Measurements from ENCODE around the gene CHRNB2.

The CHRNB2 gene

GRCh38 chr1:154579374-154579773, 11.8 kb downstream of the CHRNB2 start:
- no peak for DNase-seq (ENCODE audit: low read depth)

DNA sequence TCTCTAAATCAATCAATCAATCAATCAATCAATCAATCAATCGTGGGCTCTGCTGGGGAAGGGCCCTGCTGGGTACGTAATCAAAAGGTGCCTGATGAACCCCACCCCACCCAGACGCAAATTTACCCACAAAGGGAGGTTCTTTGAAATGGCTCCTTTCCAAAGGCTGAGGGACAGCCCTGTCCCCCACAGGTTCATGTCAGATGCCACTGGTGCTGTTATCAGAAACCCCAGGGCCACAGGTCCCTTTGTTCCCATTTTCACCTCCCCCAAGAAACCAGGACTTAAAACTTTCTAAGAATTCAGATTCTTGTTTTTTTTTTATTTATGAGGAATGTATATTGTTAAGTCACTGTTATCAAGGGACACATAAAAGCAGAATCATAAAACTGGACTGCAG, 14.2 kb downstream of the CHRNB2 start:
- no peak for DNase-seq (ENCODE audit: low read depth)

DNA sequence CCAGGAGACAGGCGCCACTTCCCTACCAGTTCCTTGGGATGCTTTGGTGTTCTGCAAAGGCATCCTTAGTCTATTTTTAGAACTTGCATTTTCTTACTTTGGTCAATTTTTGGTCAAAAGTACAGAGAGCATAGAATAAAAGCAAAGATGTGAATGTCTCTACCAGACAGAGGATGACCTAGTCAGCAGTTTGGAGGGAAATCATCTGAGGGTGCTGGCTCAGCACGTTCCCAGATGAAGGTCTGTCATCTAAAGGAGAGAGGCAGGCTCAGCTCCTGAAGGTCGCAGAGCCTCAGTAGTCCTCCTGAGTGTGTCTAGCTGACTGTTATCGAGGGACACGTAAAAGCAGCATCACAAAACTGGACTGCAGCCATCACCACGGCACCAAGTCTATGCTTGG, 15.3 kb downstream of the CHRNB2 start:
- DNase-seq (ENCODE audit: low read depth): no peak

DNA sequence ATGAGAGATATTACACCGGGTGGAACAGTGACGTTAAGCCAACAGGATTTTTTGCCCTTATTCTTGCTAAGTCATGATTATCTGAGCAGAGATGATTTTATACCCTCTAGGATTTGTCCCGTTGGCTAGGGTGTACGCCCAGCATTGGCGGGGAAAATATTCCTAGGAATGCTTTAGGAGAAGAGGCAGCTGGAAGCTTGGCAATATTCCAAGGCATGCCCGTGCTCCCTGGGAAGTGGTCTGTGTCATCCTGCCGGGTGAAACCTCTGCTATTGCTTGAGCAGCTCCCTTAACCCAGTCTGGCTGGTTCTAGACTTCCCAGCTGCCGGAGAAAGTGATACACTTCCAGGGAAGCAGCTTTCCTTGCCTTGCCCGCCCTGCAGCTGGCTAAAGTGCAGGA, 16.2 kb downstream of the CHRNB2 start:
- DNase-seq (ENCODE audit: low read depth): no peak

- no peak for DNase-seq (ENCODE audit: low read depth)
Observed at GRCh38 chr1:154584267-154584994, 16.9 kb downstream of the CHRNB2 start.

- no peak for DNase-seq (ENCODE audit: low read depth)
Observed at GRCh38 chr1:154586231-154586630, 18.7 kb downstream of the CHRNB2 start.

GRCh38 chr1:154586641-154587040, 19.1 kb downstream of the CHRNB2 start:
- no peak for DNase-seq (ENCODE audit: low read depth)

DNA sequence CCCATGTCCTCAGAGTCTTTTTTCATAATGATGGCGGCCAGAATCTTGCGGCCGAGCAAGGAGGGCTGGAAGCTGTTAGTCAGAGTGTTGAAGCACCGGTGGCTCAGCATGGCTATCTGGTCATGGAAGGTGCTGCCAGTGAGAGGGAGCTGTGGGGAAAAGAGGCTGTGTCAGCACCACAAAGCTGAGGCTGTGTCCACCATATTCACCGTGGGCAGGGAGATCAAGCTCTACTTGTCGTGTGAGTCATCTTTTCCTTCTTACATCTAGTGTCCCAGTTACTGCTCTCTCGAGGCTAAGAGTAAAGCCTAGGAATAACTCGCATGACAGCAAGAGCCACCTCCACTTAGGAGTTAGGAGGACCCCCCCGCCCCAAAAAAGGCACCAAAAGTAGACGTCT, 22.2 kb downstream of the CHRNB2 start:
- no peak for DNase-seq (ENCODE audit: low read depth)

DNA sequence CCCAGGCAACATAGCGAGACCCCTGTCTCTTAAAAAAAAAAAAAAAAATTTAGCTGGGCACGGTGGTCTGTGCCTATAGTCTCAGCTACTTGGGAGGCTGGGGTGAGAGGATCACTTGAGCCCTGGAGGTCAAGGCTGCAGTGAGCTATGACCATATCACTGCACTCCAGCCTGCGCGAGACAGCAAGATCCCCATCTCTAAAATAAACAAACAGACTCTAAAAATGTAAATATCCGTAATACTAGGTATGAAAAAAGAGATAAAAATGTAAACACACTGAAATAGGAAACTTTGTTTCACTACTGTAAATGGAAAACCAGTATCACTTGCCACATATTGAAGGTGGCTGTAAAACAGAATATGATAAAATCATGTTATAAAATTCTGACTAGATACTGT, 23.2 kb downstream of the CHRNB2 start:
- DNase-seq (ENCODE audit: low read depth): no peak

GRCh38 chr1:154591206-154591605, 23.6 kb downstream of the CHRNB2 start:
- DNase-seq (ENCODE audit: low read depth): no peak

- DNase-seq (ENCODE audit: low read depth): no peak
Observed at GRCh38 chr1:154593390-154593789, 25.8 kb downstream of the CHRNB2 start.

- DNase-seq (ENCODE audit: low read depth): no peak
Observed at GRCh38 chr1:154594811-154595210, 27.2 kb downstream of the CHRNB2 start.

GRCh38 chr1:154595621-154596020, 28.0 kb downstream of the CHRNB2 start:
- no peak for DNase-seq (ENCODE audit: low read depth)

- no peak for DNase-seq (ENCODE audit: low read depth)
Observed at GRCh38 chr1:154598871-154599635, 31.5 kb downstream of the CHRNB2 start.

- no peak for DNase-seq (ENCODE audit: low read depth)
Observed at GRCh38 chr1:154599658-154600057, 32.1 kb downstream of the CHRNB2 start.

DNA sequence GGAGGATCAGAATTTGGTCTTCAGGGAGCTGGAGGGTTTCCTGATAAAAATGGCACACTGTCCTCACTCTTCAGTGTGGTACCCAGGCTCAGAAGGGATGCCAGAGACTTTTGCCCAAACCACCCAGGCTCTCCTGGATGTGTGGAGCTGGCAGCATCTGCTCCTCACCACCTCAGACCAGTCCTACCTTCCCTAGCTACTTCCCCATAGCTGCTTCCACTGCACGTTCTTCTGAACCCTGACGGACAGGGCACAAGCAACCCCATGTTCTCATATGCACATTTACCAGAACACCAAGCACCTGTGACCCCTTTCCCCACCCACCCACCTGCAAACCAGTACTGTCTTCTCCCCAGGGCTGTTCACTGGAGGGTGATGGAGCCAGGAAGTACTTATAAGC, 35.7 kb downstream of the CHRNB2 start:
- no peak for DNase-seq (ENCODE audit: low read depth)

DNA sequence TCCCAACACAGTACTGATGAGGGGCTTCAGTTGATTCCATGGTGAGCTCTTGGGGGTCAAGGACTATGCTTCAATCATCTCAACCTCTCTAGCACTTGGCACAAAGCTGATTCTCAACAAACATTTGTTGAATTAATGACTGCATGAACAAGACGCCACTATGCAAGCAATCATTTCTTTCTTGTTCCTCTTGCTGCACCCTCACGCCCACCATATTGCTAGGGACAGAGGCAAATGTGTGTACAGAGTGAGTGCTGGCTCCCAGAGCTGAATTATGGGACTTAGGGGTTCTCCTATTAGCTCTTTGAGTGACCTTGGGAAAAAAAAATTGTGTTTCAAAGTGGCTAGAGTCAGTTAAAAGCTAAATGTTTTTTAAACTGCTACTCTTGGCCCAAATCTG, 38.0 kb downstream of the CHRNB2 start:
- DNase-seq (ENCODE audit: low read depth): no peak

DNA sequence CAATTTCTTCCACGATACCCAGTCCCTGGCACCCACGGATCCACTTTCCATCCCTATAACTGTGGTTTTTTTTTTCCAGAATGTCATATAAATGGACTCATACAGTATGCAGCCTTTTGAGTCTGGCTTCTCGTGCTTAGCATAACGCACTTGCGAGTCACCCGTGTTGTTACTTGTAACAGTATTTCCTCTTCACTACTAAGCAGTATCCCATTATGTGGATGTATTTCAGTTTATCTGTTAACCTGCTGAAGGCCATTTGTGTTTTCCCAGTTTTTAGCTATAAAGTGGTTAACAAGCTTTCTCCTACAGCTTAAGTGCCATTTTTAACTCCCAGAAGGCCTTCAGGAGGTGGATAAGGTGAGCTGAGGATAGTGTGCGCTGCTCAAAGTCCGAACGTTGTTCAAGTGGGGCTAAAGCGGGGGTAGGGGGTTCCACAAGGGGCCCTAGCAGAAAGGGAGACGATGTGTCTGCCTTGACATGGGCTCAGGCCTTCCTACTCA, 39.6 kb downstream of the CHRNB2 start:
- DNase-seq (ENCODE audit: low read depth): no peak

- peak; percentile 81 for DNase-seq (ENCODE audit: low read depth)
Observed at GRCh38 chr1:154607609-154608396, 40.2 kb downstream of the CHRNB2 start, which contains the start of gene ADAR. TSS of gene ADAR (minus strand) at chr1:154608186. CDS start at chr1:154608006, 180 bp downstream.

DNA sequence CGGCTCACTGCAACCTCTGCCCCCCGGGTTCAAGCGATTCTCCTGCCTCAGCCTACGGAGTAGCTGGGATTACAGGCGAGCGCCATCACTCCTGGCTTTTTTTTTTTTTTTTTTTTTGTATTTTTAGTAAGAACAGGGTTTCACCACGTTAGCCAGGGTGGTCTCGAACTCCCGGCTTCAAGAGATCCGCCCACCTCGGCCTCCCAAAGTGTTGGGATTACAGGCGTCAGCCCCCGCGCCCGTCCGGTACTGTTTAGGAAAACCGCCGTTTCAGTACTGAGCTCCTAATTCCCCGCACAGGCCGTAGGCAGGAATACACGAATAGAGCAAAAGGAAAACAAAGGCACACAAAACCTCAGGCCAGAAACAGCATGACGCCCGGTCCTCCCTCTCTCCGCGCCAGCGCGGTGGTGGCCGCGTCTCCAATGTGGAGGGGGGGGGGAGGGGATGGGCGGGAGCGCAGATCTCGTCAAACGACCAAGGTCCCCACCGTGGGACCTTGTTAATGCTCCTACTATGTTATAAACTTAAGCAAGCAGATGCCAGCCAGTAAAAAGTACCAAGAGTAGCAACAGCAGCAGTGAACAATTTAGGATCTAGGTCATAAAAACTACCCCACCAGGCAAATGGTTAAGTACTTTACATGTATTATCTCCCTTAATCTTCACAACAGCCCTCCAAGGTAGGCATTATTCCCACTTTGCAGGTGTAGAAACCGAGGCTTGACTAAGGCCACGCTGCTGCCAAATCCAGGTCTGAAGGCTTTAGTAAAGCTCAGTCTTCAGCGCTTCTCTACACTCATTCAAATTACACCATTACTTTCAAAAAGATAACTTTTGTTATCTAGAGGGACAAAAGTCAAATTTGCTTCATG, 41.1 kb downstream of the CHRNB2 start:
- no peak for DNase-seq (ENCODE audit: low read depth)

Measured in HS-27A (cell line).